SK-N-SH treated with all-trans-retinoic acid at 6 μM for 48 hours (cell line): ENCODE results near the gene ANKS1A.

Experiments used
- BACH2 ChIP-seq: fragments of 250-450 bp; sonication (Bioruptor Pico); IDR thresholded peaks from 2 replicates; pipeline ENCODE4 v1.9.0; 2021; ENCODE audit warnings: mild to moderate bottlenecking, borderline replicate concordance
- CSDC2 ChIP-seq: fragments of 250-450 bp; sonication (Bioruptor Pico); IDR thresholded peaks from 2 replicates; pipeline ENCODE4 v1.5.0; 2020; ENCODE audit warnings: mild to moderate bottlenecking, moderate library complexity
- ESRRG ChIP-seq: fragments of 250-450 bp; sonication (Bioruptor Pico); IDR thresholded peaks from 2 replicates; pipeline ENCODE4 v1.6.1; 2021; ENCODE audit warnings: mild to moderate bottlenecking
- GLIS3 ChIP-seq: fragments of 250-450 bp; sonication (Bioruptor Pico); IDR thresholded peaks from 2 replicates; pipeline ENCODE4 v1.5.0; 2020; ENCODE audit warnings: mild to moderate bottlenecking, moderate library complexity
- ISL1 ChIP-seq: fragments of 250-450 bp; sonication (Bioruptor Pico); IDR thresholded peaks from 2 replicates; pipeline ENCODE4 v2.1.2; 2022; ENCODE audit warnings: mild to moderate bottlenecking, moderate library complexity
- RARB ChIP-seq: fragments of 250-450 bp; sonication (Bioruptor Pico); IDR thresholded peaks from 2 replicates; pipeline ENCODE4 v1.8.0; 2021; ENCODE audit warnings: mild to moderate bottlenecking, moderate library complexity
- TOX ChIP-seq: fragments of 250-450 bp; sonication (Bioruptor Pico); IDR thresholded peaks from 2 replicates; pipeline ENCODE4 v1.8.0; 2021; ENCODE audit warnings: mild to moderate bottlenecking, moderate library complexity, borderline replicate concordance
- ZC3H10 ChIP-seq: fragments of 250-450 bp; sonication (Bioruptor Pico); IDR thresholded peaks from 2 replicates; pipeline ENCODE4 v1.5.1; 2021; ENCODE audit warnings: mild to moderate bottlenecking, moderate library complexity
- ZNF565 ChIP-seq: fragments of 450-650 bp; formaldehyde crosslinking; conservative IDR thresholded peaks from 2 replicates; pipeline ENCODE4 v1.5.0; 2020; ENCODE audit warnings: low read depth, mild to moderate bottlenecking, moderate library complexity
- ZNF8 ChIP-seq: fragments of 450-650 bp; formaldehyde crosslinking; IDR thresholded peaks from 2 replicates; pipeline ENCODE4 v1.5.0; 2020; ENCODE audit warnings: mild to moderate bottlenecking, moderate library complexity
- TF ChIP-seq, protein P1 (sequence below): fragments of 250-450 bp; sonication (Bioruptor Pico); IDR thresholded peaks from 2 replicates; pipeline ENCODE4 v1.8.0; 2020; ENCODE audit warnings: mild to moderate bottlenecking, moderate library complexity, borderline replicate concordance
- TF ChIP-seq, protein P2 (sequence below): fragments of 250-450 bp; sonication (Bioruptor Pico); IDR thresholded peaks from 2 replicates; pipeline ENCODE4 v1.5.1; 2020; ENCODE audit warnings: low read depth, mild to moderate bottlenecking, moderate library complexity
- TF ChIP-seq, protein P3 (sequence below): fragments of 250-450 bp; sonication (Bioruptor Pico); IDR thresholded peaks from 2 replicates; pipeline ENCODE4 v1.5.1; 2021; ENCODE audit warnings: mild to moderate bottlenecking, moderate library complexity
- TF ChIP-seq, protein P4 (sequence below): fragments of 250-450 bp; sonication (Bioruptor Pico); IDR thresholded peaks from 2 replicates; pipeline ENCODE4 v1.8.0; 2021; ENCODE audit warnings: low read depth, mild to moderate bottlenecking, moderate library complexity, borderline replicate concordance

DNA sequence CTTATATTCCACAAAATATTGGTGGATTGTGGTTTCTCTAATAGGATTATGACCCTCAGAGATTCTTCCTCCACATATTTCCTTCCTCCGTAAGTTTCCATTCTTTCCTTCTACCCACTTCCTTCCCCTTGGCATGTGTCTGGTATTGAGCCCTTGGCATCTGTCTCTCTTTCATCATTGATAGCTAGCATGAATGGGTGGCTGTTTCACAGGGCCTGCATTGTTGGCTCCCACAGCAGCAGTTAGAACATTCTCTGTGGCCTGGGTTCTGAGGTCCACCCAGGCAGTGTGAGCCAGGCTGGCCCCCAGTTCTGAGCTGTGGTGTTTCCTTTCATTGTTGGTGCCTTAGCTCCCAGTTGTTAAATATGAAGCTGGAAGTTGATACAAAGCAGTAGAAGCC lies 125.3 kb downstream of the ANKS1A start:
- TF ChIP-seq, protein P1, sequence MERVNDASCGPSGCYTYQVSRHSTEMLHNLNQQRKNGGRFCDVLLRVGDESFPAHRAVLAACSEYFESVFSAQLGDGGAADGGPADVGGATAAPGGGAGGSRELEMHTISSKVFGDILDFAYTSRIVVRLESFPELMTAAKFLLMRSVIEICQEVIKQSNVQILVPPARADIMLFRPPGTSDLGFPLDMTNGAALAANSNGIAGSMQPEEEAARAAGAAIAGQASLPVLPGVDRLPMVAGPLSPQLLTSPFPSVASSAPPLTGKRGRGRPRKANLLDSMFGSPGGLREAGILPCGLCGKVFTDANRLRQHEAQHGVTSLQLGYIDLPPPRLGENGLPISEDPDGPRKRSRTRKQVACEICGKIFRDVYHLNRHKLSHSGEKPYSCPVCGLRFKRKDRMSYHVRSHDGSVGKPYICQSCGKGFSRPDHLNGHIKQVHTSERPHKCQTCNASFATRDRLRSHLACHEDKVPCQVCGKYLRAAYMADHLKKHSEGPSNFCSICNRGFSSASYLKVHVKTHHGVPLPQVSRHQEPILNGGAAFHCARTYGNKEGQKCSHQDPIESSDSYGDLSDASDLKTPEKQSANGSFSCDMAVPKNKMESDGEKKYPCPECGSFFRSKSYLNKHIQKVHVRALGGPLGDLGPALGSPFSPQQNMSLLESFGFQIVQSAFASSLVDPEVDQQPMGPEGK (CRISPR knock-in tag), result no peak
- TF ChIP-seq ESRRG (CRISPR knock-in tag) (no peak), BACH2 (CRISPR knock-in tag) (no peak), RARB (CRISPR knock-in tag) (no peak), ISL1 (CRISPR knock-in tag) (no peak), CSDC2 (CRISPR knock-in tag) (no peak), ZNF8 (CRISPR knock-in tag) (no peak), ZNF565 (CRISPR knock-in tag) (no peak), TOX (CRISPR knock-in tag) (no peak), ZC3H10 (CRISPR knock-in tag) (no peak), GLIS3 (CRISPR knock-in tag) (no peak)
- TF ChIP-seq, protein P2, sequence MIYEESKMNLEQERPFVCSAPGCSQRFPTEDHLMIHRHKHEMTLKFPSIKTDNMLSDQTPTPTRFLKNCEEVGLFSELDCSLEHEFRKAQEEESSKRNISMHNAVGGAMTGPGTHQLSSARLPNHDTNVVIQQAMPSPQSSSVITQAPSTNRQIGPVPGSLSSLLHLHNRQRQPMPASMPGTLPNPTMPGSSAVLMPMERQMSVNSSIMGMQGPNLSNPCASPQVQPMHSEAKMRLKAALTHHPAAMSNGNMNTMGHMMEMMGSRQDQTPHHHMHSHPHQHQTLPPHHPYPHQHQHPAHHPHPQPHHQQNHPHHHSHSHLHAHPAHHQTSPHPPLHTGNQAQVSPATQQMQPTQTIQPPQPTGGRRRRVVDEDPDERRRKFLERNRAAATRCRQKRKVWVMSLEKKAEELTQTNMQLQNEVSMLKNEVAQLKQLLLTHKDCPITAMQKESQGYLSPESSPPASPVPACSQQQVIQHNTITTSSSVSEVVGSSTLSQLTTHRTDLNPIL, result no peak
- TF ChIP-seq, protein P3, sequence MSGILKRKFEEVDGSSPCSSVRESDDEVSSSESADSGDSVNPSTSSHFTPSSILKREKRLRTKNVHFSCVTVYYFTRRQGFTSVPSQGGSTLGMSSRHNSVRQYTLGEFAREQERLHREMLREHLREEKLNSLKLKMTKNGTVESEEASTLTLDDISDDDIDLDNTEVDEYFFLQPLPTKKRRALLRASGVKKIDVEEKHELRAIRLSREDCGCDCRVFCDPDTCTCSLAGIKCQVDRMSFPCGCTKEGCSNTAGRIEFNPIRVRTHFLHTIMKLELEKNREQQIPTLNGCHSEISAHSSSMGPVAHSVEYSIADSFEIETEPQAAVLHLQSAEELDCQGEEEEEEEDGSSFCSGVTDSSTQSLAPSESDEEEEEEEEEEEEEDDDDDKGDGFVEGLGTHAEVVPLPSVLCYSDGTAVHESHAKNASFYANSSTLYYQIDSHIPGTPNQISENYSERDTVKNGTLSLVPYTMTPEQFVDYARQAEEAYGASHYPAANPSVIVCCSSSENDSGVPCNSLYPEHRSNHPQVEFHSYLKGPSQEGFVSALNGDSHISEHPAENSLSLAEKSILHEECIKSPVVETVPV (CRISPR knock-in tag), result no peak
- TF ChIP-seq, protein P4, sequence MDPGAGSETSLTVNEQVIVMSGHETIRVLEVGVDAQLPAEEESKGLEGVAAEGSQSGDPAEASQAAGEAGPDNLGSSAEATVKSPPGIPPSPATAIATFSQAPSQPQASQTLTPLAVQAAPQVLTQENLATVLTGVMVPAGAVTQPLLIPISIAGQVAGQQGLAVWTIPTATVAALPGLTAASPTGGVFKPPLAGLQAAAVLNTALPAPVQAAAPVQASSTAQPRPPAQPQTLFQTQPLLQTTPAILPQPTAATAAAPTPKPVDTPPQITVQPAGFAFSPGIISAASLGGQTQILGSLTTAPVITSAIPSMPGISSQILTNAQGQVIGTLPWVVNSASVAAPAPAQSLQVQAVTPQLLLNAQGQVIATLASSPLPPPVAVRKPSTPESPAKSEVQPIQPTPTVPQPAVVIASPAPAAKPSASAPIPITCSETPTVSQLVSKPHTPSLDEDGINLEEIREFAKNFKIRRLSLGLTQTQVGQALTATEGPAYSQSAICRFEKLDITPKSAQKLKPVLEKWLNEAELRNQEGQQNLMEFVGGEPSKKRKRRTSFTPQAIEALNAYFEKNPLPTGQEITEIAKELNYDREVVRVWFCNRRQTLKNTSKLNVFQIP (CRISPR knock-in tag), result no peak
